Activated T-helper 2 cell treated with anti-CD3 and anti-CD28 coated beads, Interferon-gamma antibody, Interleukin-2, Interleukin-4, amounts not matched to agents 10 μg/mL and 5 μg/mL and 100 μg/mL, durations not matched to agents 14 hours and 24 hours and 36 hours (primary cell): Measurements from ENCODE around the gene LRP11. TPM values are rescaled to one million over a fixed set of nuclear protein-coding genes. Genes with fewer than 3 reads are reported as not detected.

ENCODE experiments used
- DNase-seq: peaks from one replicate; pipeline ENCODE4 v3.0.0; 2021; ENCODE audit warnings: low spot score
- H3K27ac Mint-ChIP-seq: one replicate; pipeline ENCODE4 v1.8.0; 2021; ENCODE audit warnings: mixed read lengths
- H3K27me3 Mint-ChIP-seq: one replicate; pipeline ENCODE4 v1.8.0; 2021; ENCODE audit warnings: low read depth, mixed read lengths
- H3K36me3 Mint-ChIP-seq: one replicate; pipeline ENCODE4 v1.8.0; 2021; ENCODE audit warnings: low read depth, mixed read lengths
- H3K4me1 Mint-ChIP-seq: one replicate; pipeline ENCODE4 v1.8.0; 2021; ENCODE audit warnings: low read depth, mixed read lengths
- H3K4me3 Mint-ChIP-seq: one replicate; pipeline ENCODE4 v1.8.0; 2021; ENCODE audit warnings: low read depth, mild to moderate bottlenecking, moderate library complexity, mixed read lengths
- H3K9me3 Mint-ChIP-seq: one replicate; pipeline ENCODE4 v1.8.0; 2021; ENCODE audit warnings: mixed read lengths
- intact Hi-C: fragments of 100-400 bp; cut with micrococcal nuclease; formaldehyde crosslinking; loops from one replicate; pipeline ENCODE4 v1.15.1; 2023
- total RNA-seq: library from RNA; stranded (reverse); gene quantifications from 2 replicates; pipeline ENCODE4 v1.2.3, GENCODE V29; 2022

Gene LRP11
- total RNA-seq, 1 donor from 2014 or later = 4.3 TPM

DNA sequence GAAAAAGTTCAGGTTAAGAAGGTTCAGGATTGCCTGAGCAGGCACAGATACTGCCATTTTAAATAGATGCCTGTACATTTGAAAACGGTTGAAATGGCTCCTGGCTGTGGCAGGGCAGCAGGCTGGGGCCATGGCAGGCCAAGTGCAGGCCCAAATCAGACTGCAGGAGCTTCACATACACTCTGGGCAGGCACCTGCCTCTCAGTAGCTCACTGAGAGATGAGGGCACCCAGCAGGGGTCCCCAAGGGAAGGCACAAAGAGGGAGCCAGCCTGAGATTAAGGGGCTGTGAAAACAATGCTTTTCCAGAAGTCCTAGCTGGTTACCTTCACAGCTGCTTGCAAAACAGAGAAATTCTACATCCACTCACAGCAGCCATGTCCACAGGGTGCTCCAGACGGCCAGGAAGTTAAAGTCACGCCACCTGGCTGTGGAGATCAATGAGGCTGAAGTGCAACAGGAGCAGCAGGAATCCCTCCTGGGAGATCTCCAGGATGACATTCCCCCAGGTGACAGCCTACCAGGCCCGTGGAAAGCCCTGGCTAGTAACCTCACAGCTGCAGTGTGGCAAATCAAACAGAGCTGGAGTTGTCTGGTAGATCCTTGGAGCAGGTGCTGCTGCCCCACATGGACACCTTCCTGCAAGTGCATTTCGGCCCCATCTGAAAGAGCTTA, 39.9 kb upstream of the LRP11 start:
- no peaks in the 10 kb centered on the region for H3K36me3 Mint-ChIP-seq
- H3K4me3 Mint-ChIP-seq = no peak overlapping the region
- no peak overlapping the region for H3K27ac Mint-ChIP-seq
- H3K9me3 Mint-ChIP-seq = peaks cover 9% of the 10 kb centered on the region
- DNase-seq = no peak
- intact Hi-C loops = no loop called here
- H3K27me3 Mint-ChIP-seq = peaks cover 14% of the 10 kb centered on the region
- H3K4me1 Mint-ChIP-seq = no peaks in the 10 kb centered on the region

DNA sequence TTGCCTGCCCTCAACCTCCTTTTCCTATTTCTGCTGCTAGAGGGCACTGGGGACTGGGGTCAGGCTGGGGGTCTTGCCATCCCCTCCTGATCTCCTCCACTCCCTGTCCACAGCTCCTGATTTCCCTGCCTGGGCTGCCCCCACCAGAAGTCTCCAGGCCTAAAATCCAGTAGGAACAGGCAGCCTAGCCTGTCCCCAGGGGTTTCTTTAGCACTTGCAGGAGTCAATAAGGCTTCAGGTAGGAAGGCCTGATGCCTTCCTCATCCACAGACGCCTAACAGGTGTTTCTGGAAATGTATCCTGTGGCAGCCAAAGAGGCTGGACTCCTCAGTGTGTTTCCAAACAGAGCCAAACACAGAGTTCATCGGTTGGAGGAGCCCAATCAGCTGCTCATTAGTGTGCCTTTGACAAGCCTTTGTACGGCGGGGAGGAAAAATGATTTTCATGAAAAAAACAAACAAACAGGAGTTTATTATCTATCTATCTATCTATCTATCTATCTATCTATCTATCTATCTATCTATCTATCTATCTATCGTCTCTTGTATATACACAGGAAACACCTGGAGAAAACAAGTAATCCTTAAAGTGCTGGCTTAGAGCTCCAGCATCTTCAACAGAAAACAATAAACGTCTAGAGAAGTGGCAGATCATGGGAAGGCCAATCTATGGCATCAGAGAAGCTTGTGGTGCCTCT, 37.4 kb upstream of the LRP11 start:
- intact Hi-C loops = no loop called here
- Mint-ChIP-seq H3K4me1 (peaks cover 4% of the 10 kb centered on the region), H3K27ac (no peak overlapping the region), H3K36me3 (no peaks in the 10 kb centered on the region), H3K9me3 (no peaks in the 10 kb centered on the region), H3K27me3 (peaks cover 17% of the 10 kb centered on the region), H3K4me3 (no peak overlapping the region)
- DNase-seq = no peak

DNA sequence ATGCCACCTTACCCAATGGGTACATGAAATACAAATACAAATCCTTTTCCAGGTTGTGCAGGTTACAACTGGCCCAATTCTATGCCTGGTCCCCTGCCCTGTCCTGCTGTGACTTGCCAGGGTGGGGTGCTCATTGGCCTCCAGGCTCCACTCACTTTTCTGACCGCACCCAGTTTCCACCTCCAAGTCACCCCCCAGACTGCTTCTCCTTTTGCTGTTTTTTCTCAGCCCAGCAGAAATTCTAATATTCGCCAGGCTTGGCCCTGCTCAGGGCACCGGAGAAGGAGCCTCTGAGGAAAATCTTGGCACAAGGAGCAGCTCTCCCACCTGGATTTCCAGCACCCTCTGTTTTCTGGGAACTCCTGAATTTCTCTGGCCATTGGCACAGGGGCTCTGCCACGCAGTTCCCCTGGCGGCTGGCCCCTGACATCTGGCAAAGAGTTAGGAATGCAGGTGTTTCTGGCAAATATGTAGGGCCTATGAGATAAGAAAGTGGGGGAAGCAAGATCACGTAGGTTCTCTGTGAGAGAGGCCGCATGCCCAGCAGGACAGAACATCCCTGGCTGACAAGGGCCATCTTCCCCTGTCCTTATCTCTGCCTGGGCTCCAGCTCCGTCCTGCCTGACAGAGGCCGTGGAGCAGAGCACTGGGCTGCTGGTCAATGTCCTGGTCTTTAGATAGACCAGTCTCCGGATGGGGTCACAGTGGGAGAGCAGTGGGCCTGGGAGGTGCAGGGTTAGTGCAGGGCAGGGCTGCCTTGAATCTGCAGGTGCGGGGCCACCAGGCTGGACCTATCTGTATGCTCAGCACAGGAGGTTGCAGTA, 36.7 kb upstream of the LRP11 start:
- no peaks in the 10 kb centered on the region for H3K9me3 Mint-ChIP-seq
- no peak overlapping the region for H3K27ac Mint-ChIP-seq
- peaks cover 17% of the 10 kb centered on the region for H3K27me3 Mint-ChIP-seq
- H3K36me3 Mint-ChIP-seq = no peaks in the 10 kb centered on the region
- intact Hi-C loops = no loop called here
- no peak for DNase-seq
- no peak overlapping the region for H3K4me3 Mint-ChIP-seq
- peaks cover 11% of the 10 kb centered on the region for H3K4me1 Mint-ChIP-seq

GRCh38 chr6:149899926-149900619, 35.9 kb upstream of the LRP11 start:
- no peaks in the 10 kb centered on the region for H3K9me3 Mint-ChIP-seq
- H3K4me1 Mint-ChIP-seq = peaks cover 14% of the 10 kb centered on the region
- H3K4me3 Mint-ChIP-seq = no peak overlapping the region
- peaks cover 17% of the 10 kb centered on the region for H3K27me3 Mint-ChIP-seq
- H3K27ac Mint-ChIP-seq = no peak overlapping the region
- H3K36me3 Mint-ChIP-seq = no peaks in the 10 kb centered on the region
- no peak for DNase-seq
- intact Hi-C loops = no loop called here

DNA sequence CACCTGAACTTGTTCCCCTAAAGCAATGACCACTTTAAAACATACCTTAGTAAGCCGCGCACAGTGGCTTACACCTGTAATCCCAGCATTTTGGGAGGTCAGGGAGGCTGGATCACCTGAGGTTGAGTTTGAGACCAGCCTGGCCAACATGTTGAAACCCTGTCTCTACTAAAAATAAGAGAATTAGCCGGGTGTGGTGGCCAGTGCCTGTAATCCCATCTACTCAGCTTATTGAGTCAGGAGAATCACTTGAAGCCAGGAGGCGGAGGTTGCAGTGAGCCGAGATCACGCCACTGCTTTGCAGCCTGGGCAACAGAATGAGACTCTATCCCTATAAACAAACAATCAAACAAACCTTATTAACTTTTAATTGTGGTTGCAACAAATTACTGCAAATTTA, 35.3 kb upstream of the LRP11 start:
- intact Hi-C loops = no loop called here
- peaks cover 16% of the 10 kb centered on the region for H3K4me1 Mint-ChIP-seq
- DNase-seq = no peak
- no peak overlapping the region for H3K27ac Mint-ChIP-seq
- no peak overlapping the region for H3K4me3 Mint-ChIP-seq
- H3K9me3 Mint-ChIP-seq = no peaks in the 10 kb centered on the region
- H3K27me3 Mint-ChIP-seq = peaks cover 19% of the 10 kb centered on the region
- H3K36me3 Mint-ChIP-seq = no peaks in the 10 kb centered on the region

- DNase-seq = no peak
- H3K27me3 Mint-ChIP-seq = peaks cover 24% of the 10 kb centered on the region
- no peak overlapping the region for H3K4me3 Mint-ChIP-seq
- no peaks in the 10 kb centered on the region for H3K9me3 Mint-ChIP-seq
- H3K4me1 Mint-ChIP-seq = peaks cover 17% of the 10 kb centered on the region
- no peaks in the 10 kb centered on the region for H3K36me3 Mint-ChIP-seq
- H3K27ac Mint-ChIP-seq = no peak overlapping the region
- intact Hi-C loops = no loop called here
Measured at GRCh38 chr6:149898966-149899365, 34.8 kb upstream of the LRP11 start.

GRCh38 chr6:149897855-149898744, 33.9 kb upstream of the LRP11 start, which contains the start of gene RAET1E:
TSS of gene RAET1E (minus strand) at chr6:149898113. CDS start at chr6:149890901, 7,212 bp downstream.
- intact Hi-C loops = no loop called here

DNA sequence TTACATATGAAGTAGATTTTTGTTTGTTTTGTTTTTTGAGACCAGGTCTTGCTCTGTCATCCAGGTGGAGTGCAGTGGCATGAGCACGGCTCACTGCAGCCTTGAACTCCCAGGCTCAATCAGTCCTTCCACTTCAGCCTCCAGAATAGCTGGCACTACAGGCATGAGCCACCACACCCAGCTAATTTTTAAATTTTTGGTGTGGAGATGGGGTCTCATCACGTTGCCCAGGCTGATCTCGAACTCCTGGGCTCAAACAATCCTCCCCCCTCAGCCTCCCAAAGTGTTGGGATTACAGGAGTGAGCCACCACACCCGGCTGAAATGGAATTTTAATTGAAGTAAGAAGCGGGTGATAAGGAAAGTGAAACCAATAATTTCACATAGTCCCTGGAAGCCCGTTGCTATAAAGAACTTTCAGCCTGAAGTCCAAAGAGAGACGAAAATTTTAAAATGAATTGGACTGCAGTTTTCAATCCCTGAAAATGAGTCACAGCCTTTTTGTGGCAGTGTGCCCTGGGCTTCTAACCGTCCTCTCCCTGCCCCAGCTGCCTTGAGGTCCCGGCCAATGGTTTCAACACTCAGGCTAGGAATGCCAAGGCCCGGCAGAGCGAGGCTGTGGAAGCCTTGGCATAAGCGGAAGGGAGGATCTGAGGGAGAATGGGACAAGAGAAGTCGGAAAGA, 33.0 kb upstream of the LRP11 start:
- Mint-ChIP-seq H3K27ac (no peak overlapping the region), H3K27me3 (peaks cover 25% of the 10 kb centered on the region), H3K4me1 (peaks cover 32% of the 10 kb centered on the region), H3K4me3 (no peak overlapping the region), H3K36me3 (no peaks in the 10 kb centered on the region), H3K9me3 (no peaks in the 10 kb centered on the region)
- DNase-seq = no peak
- intact Hi-C loops = no loop called here

More at GRCh38 chr6:149897855-149898744, 33.9 kb upstream of the LRP11 start, which contains the start of gene RAET1E:
- Mint-ChIP-seq H3K36me3 (no peaks in the 10 kb centered on the region), H3K9me3 (no peaks in the 10 kb centered on the region), H3K4me1 (peaks cover 23% of the 10 kb centered on the region), H3K27ac (no peak within 1 kb of the TSS), H3K27me3 (peaks cover 26% of the 10 kb centered on the region), H3K4me3 (no peak within 1 kb of the TSS)
- DNase-seq = no peak

GRCh38 chr6:149896491-149896890, 32.3 kb upstream of the LRP11 start:
- intact Hi-C loops = no loop called here
- no peak overlapping the region for H3K4me3 Mint-ChIP-seq
- H3K27me3 Mint-ChIP-seq = peaks cover 19% of the 10 kb centered on the region
- H3K36me3 Mint-ChIP-seq = no peaks in the 10 kb centered on the region
- no peak for DNase-seq
- no peaks in the 10 kb centered on the region for H3K9me3 Mint-ChIP-seq
- peaks cover 34% of the 10 kb centered on the region for H3K4me1 Mint-ChIP-seq
- H3K27ac Mint-ChIP-seq = no peak overlapping the region

- H3K36me3 Mint-ChIP-seq = no peaks in the 10 kb centered on the region
- intact Hi-C loops = no loop called here
- no peak for DNase-seq
- H3K4me1 Mint-ChIP-seq = peaks cover 34% of the 10 kb centered on the region
- no peaks in the 10 kb centered on the region for H3K9me3 Mint-ChIP-seq
- no peak overlapping the region for H3K4me3 Mint-ChIP-seq
- peaks cover 17% of the 10 kb centered on the region for H3K27me3 Mint-ChIP-seq
- H3K27ac Mint-ChIP-seq = no peak overlapping the region
Measured at GRCh38 chr6:149895833-149896271, 31.7 kb upstream of the LRP11 start.

DNA sequence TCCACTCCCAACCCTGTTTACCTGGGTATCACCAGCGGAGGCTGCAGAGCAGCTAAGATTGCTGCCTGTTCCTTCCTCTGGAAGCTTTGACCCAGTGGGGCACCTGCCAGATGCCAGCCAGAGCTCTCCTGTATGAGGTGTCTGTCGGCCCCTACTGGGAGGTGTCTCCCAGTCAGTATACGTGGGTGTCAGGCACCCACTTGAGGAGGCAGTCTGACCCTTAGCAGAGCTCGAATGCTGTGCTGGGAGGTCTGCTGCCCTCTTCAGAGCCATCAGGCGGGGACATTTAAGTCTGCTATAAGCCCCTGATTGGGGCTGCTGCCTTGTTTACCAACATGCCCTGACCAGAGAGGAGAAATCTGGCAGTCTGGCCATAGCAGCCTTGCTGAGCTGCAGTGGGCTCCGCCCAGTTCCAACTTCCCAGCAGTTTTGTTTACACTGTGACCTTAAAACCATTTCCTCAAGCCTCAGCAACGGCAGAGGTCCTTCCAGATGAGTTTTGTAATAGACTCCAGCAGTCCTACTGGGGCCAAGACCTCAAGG, 31.0 kb upstream of the LRP11 start:
- peaks cover 37% of the 10 kb centered on the region for H3K4me1 Mint-ChIP-seq
- no peak overlapping the region for H3K27ac Mint-ChIP-seq
- H3K4me3 Mint-ChIP-seq = no peak overlapping the region
- no peaks in the 10 kb centered on the region for H3K9me3 Mint-ChIP-seq
- no peaks in the 10 kb centered on the region for H3K36me3 Mint-ChIP-seq
- peaks cover 17% of the 10 kb centered on the region for H3K27me3 Mint-ChIP-seq
- no peak for DNase-seq
- intact Hi-C loops = no loop called here
